Activated CD4-positive, alpha-beta T cell treated with anti-CD3 and anti-CD28 coated beads, Interleukin-10, Interleukin-2, amounts not matched to agents 100 ng/mL and 50 ng/mL, durations not matched to agents 16 hours and 8 hours (primary cell): ENCODE measurements around the gene GALNT15.

ENCODE experiments used
- DNase-seq: peaks from one replicate; pipeline ENCODE4 v3.0.0-alpha.2; 2020

The GALNT15 gene, protein sequence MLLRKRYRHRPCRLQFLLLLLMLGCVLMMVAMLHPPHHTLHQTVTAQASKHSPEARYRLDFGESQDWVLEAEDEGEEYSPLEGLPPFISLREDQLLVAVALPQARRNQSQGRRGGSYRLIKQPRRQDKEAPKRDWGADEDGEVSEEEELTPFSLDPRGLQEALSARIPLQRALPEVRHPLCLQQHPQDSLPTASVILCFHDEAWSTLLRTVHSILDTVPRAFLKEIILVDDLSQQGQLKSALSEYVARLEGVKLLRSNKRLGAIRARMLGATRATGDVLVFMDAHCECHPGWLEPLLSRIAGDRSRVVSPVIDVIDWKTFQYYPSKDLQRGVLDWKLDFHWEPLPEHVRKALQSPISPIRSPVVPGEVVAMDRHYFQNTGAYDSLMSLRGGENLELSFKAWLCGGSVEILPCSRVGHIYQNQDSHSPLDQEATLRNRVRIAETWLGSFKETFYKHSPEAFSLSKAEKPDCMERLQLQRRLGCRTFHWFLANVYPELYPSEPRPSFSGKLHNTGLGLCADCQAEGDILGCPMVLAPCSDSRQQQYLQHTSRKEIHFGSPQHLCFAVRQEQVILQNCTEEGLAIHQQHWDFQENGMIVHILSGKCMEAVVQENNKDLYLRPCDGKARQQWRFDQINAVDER

DNA sequence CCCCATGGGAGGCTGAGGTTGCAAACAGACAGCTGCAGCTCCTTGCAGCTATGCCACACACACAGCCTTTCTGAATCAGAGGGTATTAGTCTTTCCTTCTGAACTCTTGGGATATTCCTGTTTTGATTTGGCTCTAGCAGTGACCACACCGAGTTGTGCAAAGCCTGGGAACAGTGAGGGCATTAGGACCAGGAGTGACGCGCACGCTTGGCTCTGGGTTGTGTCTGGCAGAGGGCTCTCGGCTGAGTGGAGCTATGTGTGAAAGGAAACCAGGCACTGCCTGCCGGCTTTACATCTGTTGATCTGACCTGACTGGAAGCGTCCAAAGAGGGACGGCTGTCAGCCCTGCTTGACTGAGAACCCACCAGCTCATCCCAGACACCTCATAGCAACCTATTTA, at the start of gene GALNT15:
TSS of gene GALNT15 (plus strand) at position 292 of the 400 bp plus-strand sequence. CDS start 472 bp downstream, outside the sequence.
- no peak for DNase-seq

DNA sequence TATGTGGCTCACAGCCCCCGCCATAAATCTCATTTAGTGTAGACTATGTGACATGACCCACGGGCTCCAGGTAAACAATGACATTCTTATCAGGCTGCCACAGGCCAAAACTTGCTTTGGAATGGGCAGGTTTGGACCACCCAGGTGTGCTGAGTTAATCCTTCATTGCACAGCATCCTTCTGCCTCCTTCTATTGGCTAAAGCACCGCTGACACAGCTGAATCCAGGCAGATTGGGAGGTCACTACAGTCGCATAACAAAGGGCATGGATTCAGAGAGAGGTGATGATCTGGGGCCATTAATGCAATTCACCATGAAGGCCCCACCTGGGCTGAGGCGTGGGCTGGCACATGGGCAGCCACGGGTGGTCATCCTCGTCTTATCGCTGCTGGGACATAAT, 47.8 kb upstream of the GALNT15 start:
- no peak for DNase-seq

DNA sequence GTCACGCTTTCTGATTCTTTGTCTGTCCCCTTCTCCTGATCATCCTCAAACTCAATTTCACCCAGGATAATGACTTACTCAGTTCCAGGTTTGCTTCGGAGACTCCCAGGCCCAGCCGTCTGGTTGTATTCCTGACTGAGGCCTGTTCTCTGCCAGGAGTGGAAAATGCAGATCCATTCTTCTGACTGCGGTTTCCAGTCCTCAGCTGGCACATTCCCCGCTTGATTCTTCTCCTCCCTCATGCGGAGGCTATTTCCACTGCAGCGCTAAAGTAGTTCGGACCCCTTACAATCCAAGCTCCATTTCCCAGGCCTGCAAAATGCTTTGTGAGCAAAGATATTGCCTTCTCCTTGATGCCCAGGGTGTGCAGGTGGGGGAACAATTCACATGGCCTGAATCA, 47.2 kb upstream of the GALNT15 start:
- DNase-seq: no peak

DNA sequence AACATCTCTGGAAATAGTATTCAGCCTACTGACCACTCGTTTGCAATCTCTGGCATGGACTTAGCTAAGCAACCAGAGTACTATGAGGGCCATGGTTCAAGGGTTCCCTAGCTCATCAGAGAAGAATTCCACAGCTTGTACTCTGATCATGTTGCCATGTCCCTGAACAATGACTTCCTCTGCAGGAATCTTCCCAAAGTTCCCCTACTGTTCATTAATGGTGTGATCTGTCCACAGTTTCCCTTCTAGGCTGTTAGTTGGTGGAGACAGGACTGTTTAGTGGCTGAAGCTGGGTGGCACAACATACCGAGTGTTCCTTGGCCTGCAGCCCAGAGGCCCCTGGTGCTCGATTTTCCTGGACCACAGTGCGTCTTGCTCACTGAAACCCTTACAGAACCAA, 44.4 kb upstream of the GALNT15 start:
- DNase-seq: no peak

DNA sequence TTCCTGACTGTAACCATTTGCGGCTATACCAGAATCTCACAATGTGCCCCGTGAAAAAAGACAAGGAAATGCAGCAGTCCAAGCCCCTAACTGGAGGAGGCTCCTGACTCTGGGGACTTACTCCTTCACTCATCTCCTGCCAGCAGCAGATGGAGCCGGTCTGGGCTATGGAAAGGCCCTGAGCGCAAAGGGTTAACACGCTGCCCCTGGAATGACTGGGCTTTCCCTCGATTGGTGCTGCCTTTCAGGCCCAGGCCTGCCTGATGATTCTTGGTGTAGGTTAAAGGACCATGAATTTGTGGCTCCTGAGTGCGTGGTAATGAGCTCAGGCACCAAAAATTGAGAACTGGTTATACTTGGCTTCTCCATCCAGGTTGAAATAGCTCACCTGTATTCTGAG, 42.3 kb upstream of the GALNT15 start:
- DNase-seq: no peak

DNA sequence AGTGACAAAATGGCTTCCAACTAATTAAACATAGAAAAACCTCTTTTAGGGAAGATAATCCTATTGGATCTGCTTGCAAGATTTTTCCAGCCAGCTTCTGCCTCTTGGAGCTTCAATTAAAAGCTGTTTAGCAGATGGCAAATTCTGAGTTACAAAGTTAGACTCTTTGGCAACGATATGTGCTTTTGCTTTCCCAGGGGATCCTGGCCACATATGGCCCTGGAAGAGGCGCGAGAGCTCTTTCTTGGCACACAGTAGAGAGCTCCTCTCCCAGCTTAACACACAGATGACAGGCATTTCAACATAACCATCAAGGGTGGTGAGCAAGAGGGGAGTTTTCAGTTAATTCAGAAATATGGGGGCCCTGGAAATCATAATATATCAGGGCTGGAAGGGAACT, 41.6 kb upstream of the GALNT15 start:
- no peak for DNase-seq

DNA sequence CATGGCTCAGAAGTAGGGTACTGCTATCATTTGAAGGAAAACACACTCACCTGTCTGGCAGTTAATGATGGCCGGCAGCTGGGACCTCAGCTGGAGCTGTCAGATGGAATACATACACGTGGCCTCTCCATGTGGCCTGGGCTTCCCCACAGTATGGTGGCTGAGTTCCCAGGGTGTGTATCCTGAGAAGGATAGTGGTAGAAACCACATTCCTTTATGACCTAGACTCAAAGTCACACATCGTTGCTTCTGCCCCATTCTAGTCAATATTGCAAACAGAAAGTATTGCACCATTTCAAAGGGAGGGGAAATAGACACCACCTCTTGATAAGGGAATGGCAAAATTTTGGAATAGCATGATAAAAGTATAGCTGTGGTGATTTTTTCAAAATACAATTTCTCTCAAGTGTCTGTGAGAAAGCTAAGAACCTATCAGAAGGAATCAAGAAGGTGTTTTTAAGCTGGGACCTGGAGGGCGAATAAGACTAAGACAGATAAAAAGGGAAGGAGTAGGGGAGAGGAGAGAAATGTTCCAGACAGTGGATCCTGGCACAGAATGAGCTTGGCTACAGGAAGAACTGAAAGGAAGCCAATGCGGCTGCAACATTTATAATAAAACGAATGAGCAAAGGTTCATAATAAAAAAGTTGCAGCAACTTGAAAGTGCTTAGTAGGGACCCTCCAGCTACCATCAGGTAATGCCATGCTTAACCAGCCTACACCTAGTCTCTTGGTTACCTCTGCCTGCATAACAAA, 40.1 kb upstream of the GALNT15 start:
- no peak for DNase-seq

DNA sequence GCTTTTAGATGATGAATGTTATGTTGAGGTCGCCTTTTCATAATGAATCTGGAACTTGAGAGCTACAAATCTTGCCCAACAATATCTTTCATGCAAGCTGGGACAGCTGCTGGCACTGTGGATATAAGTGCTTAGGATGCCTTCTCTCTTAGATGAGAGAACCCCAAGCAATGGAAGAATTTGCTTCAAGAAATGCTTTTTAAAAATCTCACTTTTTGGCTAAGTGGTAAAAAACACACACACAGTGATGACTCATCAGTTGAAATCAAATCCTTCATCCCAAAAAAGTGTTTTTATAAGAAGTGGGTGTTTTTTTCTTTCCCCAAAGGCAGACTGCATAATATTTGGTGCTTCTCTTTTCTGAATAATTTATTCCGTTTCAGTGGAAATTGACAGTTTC, 38.4 kb upstream of the GALNT15 start:
- DNase-seq: no peak

DNA sequence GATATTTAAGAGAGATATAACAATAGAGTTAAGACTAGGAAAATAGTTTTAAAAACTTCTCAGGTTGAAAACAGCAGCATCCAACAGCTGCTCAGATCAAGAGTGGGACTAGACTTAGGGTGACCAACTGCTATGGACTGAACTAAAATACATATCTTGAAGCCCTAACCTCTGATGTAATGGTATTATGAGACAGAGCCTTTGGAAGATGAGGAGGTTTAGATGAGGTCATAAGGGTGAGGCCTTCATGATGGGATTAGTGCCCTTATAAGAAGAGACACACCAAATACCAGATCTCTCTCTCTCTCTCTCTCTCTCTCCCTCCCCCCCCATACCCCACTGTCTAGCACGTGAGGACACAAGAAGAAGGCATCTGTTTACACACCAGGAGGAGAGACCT, 37.4 kb upstream of the GALNT15 start:
- DNase-seq: no peak

DNA sequence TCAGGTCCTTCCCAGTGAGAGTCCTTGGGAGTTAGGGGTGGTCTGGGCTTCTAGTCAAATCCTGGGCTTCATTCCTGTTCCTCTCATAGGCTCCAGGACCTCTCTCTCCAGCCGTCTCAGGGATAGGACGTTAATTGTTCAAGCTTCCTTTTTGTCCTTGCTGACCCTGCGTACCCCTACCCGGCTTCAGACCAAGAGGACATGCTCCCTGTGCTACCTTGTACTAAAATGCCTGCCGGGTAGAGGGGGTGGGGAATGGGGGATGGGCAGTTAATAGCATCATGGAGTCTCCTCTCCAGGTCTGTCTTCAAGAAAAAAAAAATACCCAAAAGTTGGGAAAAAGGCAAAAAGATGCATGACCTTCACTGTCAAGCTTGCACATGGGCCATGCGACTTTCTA, 36.5 kb upstream of the GALNT15 start:
- no peak for DNase-seq

DNA sequence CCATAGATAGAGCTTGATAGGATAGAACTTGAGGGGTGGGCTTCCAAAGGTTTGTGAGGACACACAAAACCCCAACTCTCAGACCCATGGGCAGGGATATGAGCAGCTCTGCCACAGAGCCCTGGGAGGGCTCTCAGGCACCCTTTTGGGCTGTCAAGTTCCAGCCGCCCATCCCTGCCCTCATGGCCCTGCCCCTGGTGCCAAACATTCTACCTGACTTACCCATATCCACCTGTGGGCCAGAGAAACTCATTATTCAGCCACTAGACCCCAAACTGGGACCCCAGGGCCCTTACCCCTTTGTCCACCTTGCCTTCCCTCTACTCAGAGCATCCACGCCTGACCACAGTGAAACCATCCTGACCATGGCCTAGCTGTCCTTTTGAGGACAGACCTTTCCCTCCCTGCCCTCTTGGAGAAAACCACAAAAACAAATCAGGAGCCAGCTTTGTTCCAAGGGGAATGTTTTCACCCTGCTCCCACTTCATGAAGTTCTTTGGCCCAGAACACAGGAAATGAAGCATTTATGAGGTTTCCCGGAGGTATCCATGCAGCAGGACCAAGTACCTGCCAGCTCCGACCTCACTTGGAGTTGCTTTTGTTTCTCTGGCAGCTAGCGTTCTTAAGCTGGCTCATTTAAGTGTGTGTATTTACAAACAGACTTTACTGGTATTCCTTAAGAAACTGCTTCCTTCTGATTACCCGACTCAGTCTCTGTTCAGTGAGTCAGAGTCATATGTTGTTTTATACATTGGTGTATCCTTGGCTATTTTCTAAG, 34.2 kb upstream of the GALNT15 start:
- no peak for DNase-seq

DNA sequence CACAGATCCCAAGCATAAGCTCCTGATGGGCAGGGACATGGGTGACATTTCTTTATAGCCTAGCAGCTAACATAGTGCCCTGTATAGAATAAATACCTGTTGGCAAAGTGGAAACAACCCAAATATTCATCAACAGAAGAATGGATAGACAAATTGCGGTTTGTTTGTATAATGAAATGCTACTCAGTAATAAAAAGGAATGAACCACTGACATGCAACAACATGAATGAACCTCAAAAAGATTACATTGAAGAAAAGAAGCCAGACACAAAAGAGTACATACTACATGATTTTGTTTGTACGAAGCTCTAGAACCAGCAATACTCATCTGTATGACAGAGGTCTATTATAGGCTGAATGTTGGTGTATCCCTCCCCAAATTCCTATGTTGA, 33.6 kb upstream of the GALNT15 start:
- no peak for DNase-seq

DNA sequence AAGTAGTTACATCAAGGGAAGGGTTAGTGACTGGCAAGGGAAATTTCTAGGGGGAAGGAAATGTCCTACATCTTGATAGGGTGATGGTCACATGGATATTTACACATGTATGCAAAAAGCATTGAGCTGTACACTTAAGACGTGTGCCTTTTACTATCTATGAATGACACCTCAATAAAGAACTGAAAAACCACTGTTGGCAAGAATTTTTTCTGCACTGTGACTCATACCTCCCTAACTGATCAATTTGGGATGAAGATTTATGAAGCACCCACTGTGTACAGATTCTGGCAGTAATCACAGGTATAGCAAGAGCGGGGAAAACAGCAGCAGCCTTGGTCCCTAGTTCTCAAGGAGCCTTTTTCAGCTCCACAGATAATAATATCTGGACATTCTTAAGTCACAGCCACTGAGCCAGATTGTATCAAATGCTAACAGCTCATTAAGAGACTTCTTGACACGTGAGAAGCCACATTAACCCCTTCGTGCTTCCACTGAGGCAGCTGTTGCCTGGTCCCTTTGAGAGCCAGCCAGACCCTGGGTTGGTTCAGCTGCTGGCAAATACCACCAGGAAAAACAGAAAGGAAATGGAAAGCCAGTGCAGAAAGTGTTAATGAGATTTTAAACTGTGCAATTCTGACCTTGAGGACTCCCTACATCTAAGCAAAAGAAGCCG, 32.0 kb upstream of the GALNT15 start:
- peak; percentile 6 for DNase-seq

DNA sequence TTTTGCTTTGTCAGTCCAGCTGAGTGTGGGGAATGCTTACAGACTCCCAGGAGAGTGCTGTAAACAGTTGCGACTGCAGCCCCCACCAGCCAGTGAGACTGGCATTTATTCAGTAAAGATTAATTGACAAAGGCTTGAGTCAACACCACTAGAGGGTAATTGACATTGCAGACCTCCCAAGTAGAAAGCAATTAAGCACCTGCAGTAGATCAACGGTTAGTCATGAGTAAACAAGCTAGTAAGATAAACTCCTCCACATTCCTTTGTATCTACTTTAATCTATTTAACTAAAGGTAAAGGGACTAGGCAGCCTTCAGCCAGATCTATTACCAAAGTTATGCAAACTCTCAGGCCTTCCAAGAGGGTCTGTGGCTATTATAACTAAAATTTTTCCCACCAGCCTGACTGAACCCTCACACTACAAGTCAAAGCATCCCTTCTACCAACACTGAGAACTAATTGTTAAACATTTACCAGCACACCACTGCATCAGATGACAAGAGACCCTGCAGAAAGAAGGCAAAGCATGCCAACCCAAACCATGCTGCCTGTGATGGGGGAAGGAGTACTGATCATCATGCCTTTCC, 30.5 kb upstream of the GALNT15 start:
- DNase-seq: no peak

DNA sequence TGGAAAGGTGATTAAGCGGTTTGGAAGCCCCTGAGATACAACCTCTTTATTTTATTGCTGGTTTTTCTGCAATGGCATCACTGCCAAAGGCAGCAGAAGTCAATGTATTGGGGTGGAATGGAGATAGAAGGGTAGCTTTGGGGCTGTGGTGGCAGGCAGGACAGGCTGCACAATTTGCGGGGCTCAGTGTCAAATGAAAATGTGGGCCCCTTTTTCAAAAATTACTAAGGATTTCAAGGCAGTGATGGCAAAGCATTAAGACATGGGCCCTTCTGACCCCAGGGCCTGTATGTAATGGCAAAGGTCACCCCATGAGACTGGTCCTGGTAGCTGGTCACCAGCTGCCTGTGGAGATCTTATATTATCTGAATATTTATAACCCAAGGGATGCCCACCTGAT, 29.3 kb upstream of the GALNT15 start:
- DNase-seq: no peak

DNA sequence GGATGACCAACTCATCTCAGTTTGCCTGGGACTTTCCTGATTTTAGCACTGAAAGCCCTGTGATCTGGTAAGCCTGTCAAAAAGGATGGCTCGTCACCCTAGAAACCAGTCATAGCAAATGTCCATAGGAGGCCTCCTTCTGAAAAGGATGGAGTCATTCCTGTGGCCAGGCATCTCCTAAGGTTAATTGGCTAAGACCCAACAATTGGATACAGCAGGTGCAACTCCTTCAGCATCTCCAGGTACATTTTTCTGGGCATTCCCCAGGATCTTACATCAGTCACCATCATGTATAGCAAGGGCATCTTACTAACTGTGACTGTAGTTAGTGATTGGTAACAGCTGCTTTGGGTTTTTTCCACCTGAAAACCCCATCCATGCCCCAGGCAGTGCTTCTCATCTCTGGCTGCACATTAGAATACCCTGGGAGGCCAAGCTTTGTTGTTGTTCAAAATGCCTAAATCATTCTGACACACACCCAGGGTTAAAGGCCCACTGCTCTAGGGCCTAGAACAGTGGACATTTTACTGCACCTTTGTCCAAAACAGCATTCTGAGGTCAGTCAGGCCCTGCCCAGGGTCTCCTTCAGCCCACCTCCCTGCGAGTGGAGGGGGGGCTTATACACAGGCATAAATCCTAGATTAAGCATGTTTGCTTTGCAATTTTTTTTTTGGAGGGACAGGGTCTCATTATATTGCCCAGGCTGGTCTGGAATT, 28.3 kb upstream of the GALNT15 start:
- no peak for DNase-seq

DNA sequence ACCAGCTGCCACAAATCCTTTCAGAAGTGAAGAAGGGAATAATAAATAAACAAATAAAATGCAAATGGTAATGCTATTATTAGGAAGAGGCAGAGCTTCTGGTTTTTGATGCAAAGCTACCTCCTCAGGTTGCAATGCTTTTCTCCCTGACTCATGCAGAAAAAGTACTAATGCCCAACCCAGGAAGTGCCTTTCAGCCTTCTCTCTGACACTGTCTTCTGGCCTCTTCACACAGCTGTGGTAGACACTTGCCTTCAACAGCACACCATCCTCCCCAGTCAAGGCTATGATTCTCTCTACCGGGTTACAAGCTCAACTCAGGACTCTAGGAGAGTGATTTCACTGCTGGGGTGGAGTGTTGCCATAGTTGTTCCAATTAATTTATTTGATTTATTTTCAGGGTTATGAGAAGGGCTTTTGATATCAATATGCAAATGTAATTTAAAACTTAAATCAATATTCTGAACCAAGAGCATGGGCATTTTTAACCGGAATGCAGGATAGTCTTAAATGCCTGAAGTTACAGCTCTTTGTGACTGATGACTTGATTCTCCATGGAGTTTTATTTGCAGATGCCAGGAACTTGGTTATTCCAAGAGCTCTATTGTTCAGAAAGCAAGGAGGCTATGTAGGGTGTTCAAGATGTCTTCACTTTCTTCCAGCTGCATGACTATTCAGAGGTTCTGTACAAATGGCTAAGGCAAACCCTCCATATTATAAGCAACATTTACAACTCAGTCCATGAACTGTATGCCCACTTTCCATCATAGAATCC, 27.1 kb upstream of the GALNT15 start:
- no peak for DNase-seq

DNA sequence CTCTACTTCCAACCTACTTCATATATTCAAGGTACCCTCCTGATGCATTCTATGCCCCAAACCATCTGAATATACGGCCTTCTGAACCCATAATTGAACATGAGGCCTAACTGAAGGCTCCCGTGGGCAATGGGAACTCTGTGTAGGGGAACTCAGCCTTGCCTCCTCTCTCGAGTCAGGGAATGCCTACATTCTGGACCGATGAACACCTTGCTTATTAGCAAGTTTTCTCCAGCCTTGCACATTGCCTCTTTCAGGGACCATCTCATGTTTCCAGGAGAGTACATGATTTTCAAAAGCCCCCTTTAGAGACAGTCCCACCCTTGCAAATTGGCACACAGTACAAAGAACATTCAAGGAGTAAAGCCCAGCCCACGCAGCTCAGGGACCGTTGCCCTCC, 26.3 kb upstream of the GALNT15 start:
- no peak for DNase-seq

DNA sequence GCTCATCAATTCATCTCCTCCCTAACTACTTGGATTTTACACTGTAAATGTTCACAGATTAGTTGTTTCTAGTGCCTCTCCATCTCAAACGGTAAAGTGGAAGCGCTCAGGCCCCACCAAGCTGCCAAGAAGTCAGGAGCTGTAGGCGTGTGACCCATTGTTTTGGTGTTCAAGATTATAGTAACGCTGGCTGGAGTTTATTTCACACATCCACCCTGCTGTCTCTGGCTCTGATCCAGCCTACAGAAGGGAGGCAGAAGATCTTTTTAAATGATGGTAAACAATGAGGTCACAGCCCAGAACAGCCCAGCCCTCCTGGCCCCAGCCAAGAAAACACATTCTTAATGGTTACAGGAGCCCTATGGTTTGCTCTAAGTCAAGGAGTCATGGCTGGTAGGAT, 25.7 kb upstream of the GALNT15 start:
- no peak for DNase-seq

DNA sequence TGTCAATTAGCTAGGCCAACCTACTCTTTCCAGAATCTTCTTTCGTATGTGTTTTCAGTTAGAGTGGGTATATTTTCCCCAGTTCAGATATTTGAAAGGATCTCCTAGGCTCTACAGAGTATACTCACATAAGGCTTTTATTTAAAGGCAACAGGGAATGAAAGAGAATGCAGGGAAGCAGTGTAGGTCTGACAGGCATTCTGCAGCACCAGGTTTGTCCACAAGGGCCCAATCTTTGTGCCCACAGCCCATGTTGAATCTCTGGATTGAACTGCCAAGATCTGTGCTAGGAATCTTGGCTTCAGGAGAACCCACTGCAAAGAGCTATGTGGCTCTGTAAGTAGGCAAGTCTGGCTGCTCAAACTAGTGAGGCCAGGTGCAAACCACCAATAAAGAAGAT, 24.2 kb upstream of the GALNT15 start:
- no peak for DNase-seq

DNA sequence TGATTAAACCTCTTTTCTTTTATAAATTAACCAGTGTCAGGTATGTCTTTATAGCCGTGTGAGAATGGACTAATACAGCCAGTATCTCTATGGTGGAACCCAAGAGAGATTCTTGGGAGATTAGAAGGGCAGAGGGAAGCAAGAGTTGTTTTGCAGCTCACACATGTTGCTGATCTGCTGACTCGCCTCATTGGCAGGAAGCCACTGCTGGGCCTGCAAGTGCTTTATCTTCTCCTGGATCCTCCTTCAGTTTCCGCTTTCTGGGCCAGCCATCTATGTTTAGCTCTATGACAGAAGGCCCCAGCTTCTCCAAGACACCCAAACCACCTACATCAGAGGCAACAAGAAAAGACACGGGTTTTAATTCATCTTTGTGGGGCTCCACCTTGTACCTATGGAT, 23.4 kb upstream of the GALNT15 start:
- no peak for DNase-seq
